OCI-LY3 (cell line): ENCODE results near the gene EFCAB13.

ENCODE experiments used
- H2AFZ ChIP-seq: fragments of 200-600, 300-600 bp; shearing (Covaris generic); 2 replicates; pipeline ENCODE4 v1.6.0; 2014; ENCODE audit warnings: antibody characterized with exemption, low read depth, low read length
- H3K27ac ChIP-seq: fragments of 200-600, 300-600 bp; sonication (generic); 2 replicates; pipeline ENCODE4 v1.5.1; 2014; ENCODE audit warnings: mild to moderate bottlenecking, low read length, moderate library complexity, mixed read lengths
- H3K27me3 ChIP-seq: fragments of 200-600, 300-600 bp; sonication (generic); 2 replicates; pipeline ENCODE4 v1.6.1; 2014; ENCODE audit warnings: low read depth, low read length, mixed read lengths
- H3K36me3 ChIP-seq: fragments of 200-600, 300-600 bp; sonication (generic); replicated peaks from 2 replicates; pipeline ENCODE3; 2014; ENCODE audit warnings: low read depth, low read length, mixed read lengths
- H3K4me1 ChIP-seq: fragments of 300-600, 200-600 bp; sonication (generic); 2 replicates; pipeline ENCODE4 v1.6.1; 2014; ENCODE audit warnings: low read length, mixed read lengths
- H3K4me2 ChIP-seq: fragments of 200-600, 300-600 bp; sonication (generic); 2 replicates; pipeline ENCODE4 v1.6.1; 2014; ENCODE audit warnings: low read length, mixed read lengths
- H3K4me3 ChIP-seq: fragments of 300-600, 200-600 bp; sonication (generic); 2 replicates; pipeline ENCODE4 v1.5.1; 2014; ENCODE audit warnings: antibody characterized with exemption, mild to moderate bottlenecking, low read length, moderate library complexity
- H3K79me2 ChIP-seq: fragments of 300-600, 200-600 bp; shearing (Covaris generic); 2 replicates; pipeline ENCODE4 v1.6.1; 2014; ENCODE audit warnings: mild to moderate bottlenecking, low read length, mixed read lengths
- H3K9ac ChIP-seq: fragments of 300-600, 200-600 bp; shearing (Covaris generic); 2 replicates; pipeline ENCODE4 v1.6.0; 2014; ENCODE audit warnings: mild to moderate bottlenecking, low read length, moderate library complexity
- H3K9me3 ChIP-seq: fragments of 200-600, 300-600 bp; shearing (Covaris generic); 2 replicates; pipeline ENCODE4 v1.6.1; 2014; ENCODE audit warnings: low read length, mixed read lengths; ENCODE audit not compliant: insufficient read depth
- H4K20me1 ChIP-seq: fragments of 200-600, 300-600 bp; sonication (generic); 2 replicates; pipeline ENCODE4 v1.6.1; 2016; ENCODE audit warnings: low read length, mixed read lengths; ENCODE audit not compliant: insufficient read depth
- EZH2phosphoT487 ChIP-seq: fragments of 200-600 bp; shearing (Covaris generic); IDR thresholded peaks from 2 replicates; pipeline ENCODE4 v1.6.1; 2018; ENCODE audit warnings: antibody characterized with exemption, mixed run types, low read depth
- TF ChIP-seq, protein P1 (sequence below): fragments of 200-600, 300-600 bp; sonication (generic); IDR thresholded peaks from 2 replicates; pipeline ENCODE4 v1.5.1; 2014; ENCODE audit warnings: antibody characterized with exemption, low read length, low read depth

EFCAB13 gene

DNA sequence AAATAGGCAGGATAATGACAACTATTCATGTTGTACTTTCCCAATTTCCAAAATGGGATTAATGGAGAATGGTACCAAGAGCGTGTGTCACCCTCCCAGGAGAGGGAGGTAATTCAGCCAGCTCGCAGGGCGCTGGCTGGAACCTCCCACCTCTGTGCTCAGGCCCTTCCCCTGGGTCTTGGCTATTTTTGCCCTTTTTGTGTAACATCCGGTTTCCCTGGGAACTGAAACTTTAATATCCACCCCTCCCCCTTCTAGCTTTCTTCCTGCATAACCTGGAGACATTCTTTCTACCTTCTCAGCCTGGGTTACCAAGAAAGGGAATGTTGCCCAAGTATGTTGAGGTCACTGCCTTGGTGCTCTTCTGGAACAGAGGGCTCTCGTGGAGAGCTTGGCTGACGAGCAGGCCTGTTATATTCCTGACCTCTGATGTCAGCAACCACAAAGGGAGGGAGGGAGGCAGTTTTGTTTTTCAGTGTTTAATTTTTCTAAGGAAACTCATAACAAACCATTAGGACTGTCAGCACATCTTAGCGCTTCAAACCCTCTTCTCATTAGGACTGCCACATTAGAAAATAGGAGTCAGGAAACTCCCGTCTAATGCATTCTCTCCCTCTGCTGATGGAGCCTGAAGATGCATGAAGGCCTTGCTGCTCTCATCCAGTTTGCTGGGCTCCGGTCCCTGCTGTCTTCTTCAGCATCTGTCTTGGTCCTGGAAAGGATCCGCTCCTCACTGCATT is 44.5 kb upstream of the EFCAB13 start:
- peak overlapping the region; percentile 71 for H3K4me3 ChIP-seq
- H4K20me1 ChIP-seq: no peaks in the 10 kb centered on the region
- H3K36me3 ChIP-seq: no peaks in the 10 kb centered on the region
- H3K27ac ChIP-seq: peak overlapping the region; percentile 65
- peaks cover 4% of the 10 kb centered on the region; the same call in 1 of the 2 replicates for H3K27me3 ChIP-seq
- no peaks in the 10 kb centered on the region for H3K9me3 ChIP-seq
- no peaks in the 10 kb centered on the region for H3K79me2 ChIP-seq
- peak overlapping the region; percentile 57 for H2AFZ ChIP-seq
- TF ChIP-seq, protein P1, sequence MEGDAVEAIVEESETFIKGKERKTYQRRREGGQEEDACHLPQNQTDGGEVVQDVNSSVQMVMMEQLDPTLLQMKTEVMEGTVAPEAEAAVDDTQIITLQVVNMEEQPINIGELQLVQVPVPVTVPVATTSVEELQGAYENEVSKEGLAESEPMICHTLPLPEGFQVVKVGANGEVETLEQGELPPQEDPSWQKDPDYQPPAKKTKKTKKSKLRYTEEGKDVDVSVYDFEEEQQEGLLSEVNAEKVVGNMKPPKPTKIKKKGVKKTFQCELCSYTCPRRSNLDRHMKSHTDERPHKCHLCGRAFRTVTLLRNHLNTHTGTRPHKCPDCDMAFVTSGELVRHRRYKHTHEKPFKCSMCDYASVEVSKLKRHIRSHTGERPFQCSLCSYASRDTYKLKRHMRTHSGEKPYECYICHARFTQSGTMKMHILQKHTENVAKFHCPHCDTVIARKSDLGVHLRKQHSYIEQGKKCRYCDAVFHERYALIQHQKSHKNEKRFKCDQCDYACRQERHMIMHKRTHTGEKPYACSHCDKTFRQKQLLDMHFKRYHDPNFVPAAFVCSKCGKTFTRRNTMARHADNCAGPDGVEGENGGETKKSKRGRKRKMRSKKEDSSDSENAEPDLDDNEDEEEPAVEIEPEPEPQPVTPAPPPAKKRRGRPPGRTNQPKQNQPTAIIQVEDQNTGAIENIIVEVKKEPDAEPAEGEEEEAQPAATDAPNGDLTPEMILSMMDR: no peak
- no peak for TF ChIP-seq EZH2phosphoT487
- H3K9ac ChIP-seq: peak overlapping the region; percentile 53
- H3K4me2 ChIP-seq: peak overlapping the region; percentile 98
- H3K4me1 ChIP-seq: peaks cover 46% of the 10 kb centered on the region

DNA sequence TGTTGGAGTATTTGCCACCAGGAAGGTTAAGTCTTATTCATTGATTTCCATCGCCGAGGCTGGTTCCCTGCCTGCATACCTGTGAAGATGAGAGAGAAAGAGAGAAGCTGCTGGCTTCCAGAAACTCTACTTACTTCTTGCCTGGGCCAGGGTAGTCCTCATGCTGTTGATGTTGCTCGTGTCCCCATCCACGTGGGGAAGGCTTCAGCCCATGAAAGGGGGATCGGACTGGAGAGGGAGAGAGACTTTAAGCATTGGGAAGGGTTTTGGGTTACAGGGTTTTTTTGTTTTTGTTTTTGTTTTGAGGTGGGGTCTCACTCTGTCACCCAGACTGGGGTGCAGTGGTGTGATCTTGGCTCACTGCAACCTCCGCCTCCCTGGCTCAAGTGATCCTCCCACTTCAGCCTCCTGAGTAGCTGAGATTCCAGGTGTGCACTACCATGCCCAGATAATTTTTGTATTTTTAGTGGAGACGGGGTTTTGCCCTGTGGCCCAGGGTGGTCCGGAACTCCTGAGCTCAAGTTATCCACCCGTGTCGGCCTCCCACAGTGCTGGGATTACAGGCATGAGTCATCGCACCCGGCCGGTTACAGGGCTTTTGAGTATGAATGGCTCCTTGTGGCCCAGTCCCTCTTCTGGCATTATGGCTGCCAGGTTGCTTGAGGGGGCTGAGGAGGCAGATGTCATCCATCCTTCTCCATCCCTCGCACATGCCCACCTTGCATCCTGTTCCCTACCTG is 43.5 kb upstream of the EFCAB13 start:
- Histone ChIP-seq H4K20me1 (no peaks in the 10 kb centered on the region), H3K4me3 (no peak overlapping the region), H2AFZ (no peak overlapping the region), H3K79me2 (no peaks in the 10 kb centered on the region), H3K27ac (peak overlapping the region; percentile 65; the same call in 1 of the 2 replicates), H3K36me3 (no peaks in the 10 kb centered on the region), H3K27me3 (no peaks in the 10 kb centered on the region), H3K4me1 (peaks cover 42% of the 10 kb centered on the region), H3K9ac (no peak overlapping the region), H3K4me2 (peak overlapping the region; percentile 98), H3K9me3 (no peaks in the 10 kb centered on the region)
- TF ChIP-seq, protein P1: no peak
- TF ChIP-seq EZH2phosphoT487: no peak

DNA sequence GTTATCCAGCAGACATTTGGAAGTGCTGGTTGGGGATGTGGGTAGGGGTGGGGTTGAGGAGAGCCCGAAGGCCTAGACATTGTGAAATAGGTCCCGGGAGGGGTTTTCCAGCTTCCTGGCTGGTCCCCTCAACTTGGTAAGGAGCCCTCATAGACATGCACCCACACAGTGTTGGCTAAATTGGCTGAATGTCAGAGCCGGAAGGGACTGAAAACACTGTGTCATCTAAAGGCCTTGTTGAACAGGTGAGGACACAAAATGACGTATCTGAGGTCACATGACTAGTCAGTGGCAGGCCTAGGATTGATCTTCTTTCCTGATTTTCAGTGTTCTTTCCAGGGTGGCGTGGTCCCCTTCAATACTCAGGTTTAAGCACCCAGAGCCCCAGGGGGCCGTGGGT is 42.5 kb upstream of the EFCAB13 start:
- Histone ChIP-seq H3K9me3 (no peaks in the 10 kb centered on the region), H3K27ac (no peak overlapping the region), H3K4me3 (no peak overlapping the region), H3K9ac (no peak overlapping the region), H3K79me2 (no peaks in the 10 kb centered on the region), H3K4me1 (peaks cover 42% of the 10 kb centered on the region), H3K4me2 (no peak overlapping the region), H3K27me3 (no peaks in the 10 kb centered on the region), H4K20me1 (no peaks in the 10 kb centered on the region), H3K36me3 (no peaks in the 10 kb centered on the region), H2AFZ (no peak overlapping the region)
- TF ChIP-seq EZH2phosphoT487: no peak
- TF ChIP-seq, protein P1: no peak

DNA sequence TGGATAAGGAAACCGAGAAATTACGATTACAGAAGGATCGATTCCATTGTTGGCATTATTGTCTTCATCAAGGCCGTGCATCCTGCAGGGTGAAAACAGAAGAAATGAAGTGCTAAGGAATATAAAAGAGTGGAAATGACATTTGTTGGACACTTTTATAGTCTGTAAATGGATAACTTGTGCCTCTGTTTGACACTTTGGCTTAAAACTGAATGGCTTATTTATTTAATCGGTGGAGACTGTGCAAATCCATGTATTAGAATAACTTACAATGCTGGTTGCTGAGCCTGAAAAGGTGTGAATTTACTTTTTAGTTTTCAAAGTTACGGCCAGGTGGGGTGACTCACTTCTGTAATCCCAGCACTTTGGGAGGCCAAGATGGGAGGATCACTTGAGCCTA is 38.8 kb upstream of the EFCAB13 start:
- no peaks in the 10 kb centered on the region for H3K27me3 ChIP-seq
- no peaks in the 10 kb centered on the region for H3K9me3 ChIP-seq
- no peak for TF ChIP-seq EZH2phosphoT487
- TF ChIP-seq, protein P1: no peak
- H3K79me2 ChIP-seq: no peaks in the 10 kb centered on the region
- peaks cover 45% of the 10 kb centered on the region for H3K4me1 ChIP-seq
- no peak overlapping the region for H3K4me3 ChIP-seq
- no peak overlapping the region for H3K27ac ChIP-seq
- no peak overlapping the region for H3K9ac ChIP-seq
- H4K20me1 ChIP-seq: no peaks in the 10 kb centered on the region
- H3K36me3 ChIP-seq: no peaks in the 10 kb centered on the region
- no peak overlapping the region for H3K4me2 ChIP-seq
- H2AFZ ChIP-seq: no peak overlapping the region
